Keratinocyte (primary cell): ENCODE results near the gene SFSWAP.

Source experiments
- CTCF ChIP-seq, 3 experiments: IDR thresholded peaks in 1 of 3; conservative IDR thresholded peaks in 1 of 3; optimal IDR thresholded peaks in 1 of 3; 2 replicates in 2 of 3; 3 replicates in 1 of 3; pipeline versions ENCODE3 to v1.5.1; 2011; ENCODE audit warnings: low read length in 3 of 3, mild to moderate bottlenecking in 3 of 3, moderate library complexity in 2 of 3, control low read depth in 1 of 3, inconsistent platforms in 1 of 3; ENCODE audit not compliant: insufficient read depth in 2 of 3; ENCODE audit errors: extremely low read depth in 1 of 3
- EZH2 ChIP-seq: IDR thresholded peaks from one replicate; pipeline ENCODE4 v1.6.1; 2012; ENCODE audit warnings: inconsistent platforms, mild to moderate bottlenecking, low read length, moderate library complexity

- TF ChIP-seq CTCF (optimal IDR thresholded peaks at IDR 0.05 in 1 of 3, IDR thresholded peaks at IDR 0.05 in 1 of 3, conservative IDR thresholded peaks at IDR 0.05 in 1 of 3; ENCODE audit: extremely low read depth in 1 of 3, insufficient read depth in 2 of 3, low read length in 3 of 3) = no peak
- no peak for TF ChIP-seq EZH2
Observed at GRCh38 chr12:131770120-131770519, 59.2 kb downstream of the SFSWAP start.
